ENCODE data around the gene RASGRF1.

Gene RASGRF1

DNA sequence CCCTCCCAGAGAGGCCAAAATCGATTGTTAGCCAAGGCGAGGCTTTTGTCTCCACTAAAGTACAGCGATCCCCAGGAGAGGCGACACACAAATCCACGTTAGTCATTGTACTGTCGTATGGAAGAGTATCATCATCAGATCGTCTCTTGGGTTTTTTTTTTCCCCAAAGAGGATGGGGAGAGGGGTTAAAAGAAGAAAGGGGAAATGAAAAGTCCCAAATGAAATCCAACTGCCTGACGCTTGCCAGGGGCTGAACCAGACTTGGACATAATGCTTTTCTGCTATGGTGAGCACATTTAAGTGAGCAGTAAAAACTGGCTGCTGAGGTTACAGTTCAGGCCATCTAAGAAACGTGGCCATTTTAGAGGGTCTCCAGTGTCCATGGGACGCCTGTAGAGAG lies 107.8 kb downstream of the RASGRF1 start:
- DNase-seq: peak; percentile 11

DNA sequence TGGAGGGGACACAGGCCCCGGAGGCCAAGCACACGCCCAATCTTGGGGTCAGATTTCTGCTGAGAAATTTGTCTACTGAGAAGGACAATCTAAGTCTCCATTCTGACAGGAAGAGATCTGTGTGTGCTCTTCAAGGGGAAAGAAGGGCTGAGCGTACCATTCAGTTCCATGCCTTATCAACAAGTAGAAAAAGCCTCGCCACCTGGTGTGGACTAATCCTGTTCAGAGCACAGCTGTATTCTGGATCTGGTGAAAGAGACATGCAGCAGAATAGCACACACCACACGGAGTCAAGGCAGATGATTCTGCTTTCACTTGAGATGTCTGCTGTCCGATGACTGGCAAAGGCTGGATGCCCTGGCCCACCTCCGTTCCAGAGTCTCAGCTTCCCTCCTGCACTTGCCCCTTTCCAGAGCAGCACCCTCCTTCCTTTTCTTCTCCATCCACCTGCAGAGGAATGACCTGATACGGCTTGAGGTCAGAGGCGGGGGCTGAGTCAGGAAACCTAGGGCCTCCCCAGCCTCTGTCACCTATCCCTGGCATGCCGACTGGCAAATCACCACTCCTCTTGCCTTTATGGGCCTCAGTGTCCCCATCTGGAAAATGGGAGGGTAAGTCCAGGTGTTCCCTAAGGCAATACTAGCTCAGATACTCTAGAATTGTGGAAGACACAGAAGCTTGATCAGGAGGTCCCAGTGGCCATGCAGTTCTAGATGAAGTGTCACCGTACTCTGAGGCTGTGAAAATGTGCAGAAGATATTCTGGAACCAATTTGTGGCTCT lies 108.9 kb downstream of the RASGRF1 start:
- no peak for DNase-seq

DNA sequence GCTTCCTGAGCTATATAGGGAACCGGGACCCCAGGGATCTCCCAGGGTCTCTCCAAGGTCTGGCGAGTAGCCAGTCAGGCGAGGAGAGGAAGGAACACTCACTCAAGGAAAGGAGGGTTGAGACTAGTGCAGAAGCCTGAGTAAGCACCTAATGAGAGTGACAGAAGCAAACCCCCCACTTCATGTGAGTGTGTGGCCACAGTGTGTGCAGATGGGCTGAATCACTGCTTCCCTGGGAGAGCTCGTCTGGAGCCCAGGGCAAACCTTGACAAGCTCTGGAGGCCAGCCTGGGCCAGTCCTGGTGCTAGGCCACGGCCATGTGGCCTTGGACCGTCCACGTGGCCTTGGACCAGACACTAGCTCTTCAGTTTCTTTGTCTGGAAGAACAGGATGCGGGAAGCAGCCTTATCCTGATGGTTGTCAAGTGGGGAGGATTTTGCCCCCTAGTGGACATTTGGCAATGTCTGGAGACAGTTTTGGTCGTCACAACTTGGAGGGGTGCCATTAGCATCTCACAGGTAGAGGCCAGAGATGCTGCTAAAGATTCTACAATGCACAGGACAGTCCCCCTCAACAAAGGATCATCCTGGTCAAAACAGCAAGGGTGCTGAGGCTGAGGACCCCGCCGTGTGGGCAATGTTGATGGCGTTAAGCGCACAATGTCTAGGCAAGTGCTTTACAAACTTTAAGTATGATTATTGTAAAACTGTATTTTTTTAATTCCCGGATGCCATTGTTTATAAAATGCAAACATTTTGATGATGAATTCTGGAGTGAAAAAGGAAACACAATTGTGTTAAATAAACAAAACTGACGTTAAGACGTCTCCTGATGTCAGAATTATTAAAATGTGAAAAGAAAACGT lies 110.9 kb downstream of the RASGRF1 start:
- DNase-seq: peak; percentile 74

DNA sequence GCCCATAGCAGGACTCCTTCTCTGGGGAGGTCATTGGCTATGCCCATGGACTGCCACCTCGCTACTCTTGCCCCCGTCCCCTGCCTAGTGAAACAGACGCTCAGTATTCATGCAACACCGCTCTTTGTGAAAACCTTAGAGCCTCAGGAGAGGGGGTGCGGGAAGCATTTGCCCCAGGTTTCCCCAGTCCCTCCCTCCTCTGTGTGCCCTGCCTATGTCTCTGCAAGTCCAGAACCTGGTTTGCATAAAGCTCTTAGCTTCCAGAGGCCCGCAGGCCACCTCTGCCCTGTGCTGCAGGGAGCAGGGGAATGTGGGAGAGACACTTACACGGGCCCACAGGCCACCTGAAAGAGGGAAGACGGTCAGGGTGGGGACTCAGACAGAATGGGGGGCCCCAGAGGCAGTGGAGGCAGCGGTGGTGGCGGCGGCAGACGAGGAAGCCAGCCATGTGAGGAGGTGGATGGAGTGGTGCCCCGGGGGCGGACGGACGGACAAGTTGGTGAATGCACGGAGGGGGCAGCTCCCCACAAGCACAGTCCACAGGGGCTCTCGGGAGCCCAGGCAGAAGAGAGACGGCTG lies 111.9 kb downstream of the RASGRF1 start:
- no peak for DNase-seq

DNA sequence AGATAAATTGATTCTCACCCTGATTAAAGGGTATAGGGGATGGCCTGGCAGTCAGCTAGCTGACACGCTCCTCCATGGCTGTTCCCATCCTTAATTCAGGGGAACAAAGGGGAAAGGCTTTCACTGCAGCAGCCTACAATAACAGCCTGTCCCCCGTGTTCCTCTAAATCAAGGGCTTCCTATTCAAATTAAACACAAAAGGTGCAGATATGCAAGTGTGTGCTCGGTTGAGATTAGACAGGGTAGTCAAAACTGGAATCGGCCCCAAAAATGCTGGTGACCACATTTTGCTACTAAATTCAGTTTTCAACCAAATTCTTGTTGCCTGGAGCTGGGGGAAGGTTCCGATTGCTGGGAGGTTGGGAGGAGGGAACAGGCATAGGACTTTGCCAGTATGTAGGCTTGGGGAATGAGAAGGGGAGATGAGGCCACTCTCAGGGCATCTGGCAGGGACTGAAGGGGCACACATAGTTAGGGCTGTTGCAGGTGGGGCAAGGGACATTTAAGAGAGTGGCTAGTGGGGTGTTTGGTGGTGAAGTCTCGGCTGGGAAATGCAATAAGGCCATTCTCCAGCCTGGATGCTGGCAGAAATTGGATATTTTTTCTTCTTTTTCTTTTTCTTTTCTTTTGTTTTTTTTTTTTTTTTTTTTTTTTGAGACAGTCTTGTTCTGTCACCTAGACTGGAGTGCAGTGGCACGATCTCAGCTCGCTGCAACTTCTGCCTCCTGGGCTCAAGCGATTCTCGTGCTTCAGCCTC lies 112.8 kb downstream of the RASGRF1 start:
- DNase-seq: no peak

DNA sequence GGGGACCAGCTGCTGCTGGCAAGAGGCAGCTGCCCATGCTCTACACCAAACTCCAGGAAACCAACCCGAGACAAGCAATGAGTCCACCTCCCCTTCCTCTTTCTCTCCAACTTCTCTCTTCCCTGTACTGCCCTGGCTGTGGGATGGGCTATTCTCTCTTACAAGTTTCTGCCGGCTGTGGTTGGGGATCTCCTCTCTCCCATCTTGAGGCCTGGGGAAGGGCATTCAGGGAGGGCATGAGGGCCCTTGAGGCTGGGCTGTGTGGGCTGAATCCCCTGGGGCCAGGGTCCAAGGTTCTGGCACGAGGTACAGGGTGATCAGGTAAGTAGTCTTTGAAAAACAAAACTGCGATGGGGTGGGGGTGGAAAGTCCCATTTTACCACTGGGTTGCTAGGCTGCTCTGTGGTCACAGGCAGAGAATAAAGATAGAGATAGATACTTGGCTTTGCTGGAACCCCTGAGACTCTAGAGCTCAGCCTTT lies 113.4 kb downstream of the RASGRF1 start:
- no peak for DNase-seq

DNA sequence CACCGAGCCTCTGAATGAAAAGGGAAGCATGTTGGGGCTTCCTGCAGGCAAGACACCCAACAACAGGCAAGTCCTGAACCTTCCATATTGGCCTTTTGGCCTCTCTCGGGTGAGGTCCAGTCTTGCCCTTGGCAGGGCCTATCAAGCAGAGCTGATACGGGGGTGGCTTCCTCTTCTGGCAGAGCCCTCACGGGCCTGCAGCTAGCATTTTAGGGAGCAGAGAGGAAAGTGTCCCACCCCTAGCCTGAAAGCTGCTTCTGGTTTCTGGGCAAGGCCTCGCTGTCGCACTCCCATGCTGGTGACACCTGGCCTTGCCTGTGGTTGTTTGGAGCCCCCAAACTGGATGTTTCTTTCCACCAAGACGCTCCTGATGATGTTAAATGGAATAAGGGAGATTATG lies 113.9 kb downstream of the RASGRF1 start:
- DNase-seq: no peak

DNA sequence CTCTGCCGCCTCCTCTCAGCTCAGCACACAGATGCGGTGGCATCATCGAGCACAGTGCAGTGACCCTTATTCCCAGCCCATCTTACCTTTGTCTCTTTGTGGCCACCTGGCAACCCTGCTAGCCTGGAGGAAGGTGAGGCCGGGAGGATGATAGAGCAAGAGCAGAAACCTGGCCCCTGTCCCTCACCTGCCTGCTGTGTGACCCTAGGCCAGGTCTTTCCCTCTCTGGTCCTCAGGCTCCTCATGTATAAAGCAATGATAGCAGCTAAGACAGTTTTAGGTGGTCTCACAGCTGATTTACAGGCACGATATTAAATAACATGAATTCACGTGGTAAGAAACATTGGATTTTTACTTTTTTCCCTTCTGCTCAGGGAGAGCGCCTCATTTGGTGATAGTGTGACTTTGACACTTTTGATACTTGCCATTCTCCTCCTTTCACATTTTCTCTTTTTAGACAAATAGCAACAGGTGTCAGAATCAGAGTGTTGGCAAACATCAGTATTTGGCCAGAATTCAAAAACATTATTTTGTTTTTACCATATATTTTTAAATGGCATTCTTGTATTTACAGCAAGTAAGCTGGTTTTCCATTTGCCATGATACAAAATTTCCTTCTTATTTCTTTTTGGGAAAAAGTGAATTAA lies 116.2 kb downstream of the RASGRF1 start:
- DNase-seq: no peak

DNA sequence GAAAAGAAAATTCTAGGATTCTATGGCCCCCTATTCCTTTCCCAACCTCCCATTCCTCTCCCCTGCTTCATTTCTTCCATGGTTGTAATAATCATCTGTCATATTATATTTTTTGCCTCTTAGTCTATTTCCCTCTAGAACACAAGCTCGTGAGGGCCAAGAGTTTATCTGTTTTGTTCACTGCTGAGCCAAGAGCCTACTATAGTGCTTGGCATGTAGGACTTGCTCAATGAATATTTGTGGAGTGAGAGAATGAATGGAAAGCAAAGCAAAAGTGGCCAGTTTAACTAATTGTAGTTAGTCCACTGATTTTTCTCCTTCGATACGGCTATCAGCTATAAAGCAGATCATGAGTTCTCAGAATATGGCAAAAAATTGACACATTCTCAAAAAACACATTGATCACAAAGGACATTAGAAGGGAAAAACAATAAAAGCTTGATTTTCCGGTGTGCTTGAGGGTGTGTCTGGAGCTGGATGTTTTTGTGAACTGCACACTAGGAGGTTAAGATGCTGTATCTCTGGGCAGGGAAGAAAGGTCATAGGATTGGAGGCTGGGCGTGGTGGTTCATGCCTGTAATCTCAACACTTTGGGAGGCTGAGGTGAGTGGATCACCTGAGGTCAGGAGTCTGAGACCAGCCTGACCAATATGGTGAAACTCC lies 120.8 kb downstream of the RASGRF1 start:
- no peak for DNase-seq

DNA sequence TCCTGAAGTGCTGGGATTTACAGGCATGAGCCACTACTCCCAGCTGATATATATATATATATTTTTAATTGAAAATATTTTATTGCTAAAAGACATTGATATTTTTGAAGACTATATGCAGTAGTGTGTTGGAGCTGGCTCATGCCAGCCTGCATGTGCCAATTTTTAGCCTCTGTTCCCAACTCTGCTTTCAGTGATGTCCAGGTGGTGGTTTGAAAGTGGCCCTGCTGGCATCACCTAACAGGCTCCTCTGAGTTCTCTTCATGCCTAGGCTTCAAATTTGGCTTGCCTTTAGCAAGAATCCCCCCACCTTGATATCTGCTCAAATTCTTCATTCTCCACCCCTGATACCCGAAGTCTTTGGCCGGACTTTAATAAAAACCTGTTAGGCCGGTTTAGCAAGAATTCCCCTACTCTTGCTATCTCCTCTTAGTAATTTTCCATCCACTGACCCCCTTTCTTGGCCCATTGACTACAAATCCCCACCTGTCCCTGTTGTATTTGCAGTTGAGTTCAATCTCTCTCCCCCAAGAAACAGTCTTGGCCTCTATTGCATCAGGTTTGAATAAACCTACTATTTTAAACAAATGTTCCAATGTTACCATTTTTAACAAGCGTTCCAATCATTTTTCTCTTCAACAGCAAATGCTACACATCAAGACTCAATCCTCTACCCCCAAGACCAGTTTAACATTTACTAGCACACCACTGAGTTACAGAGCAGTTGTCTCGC lies 121.9 kb downstream of the RASGRF1 start:
- no peak for DNase-seq

DNA sequence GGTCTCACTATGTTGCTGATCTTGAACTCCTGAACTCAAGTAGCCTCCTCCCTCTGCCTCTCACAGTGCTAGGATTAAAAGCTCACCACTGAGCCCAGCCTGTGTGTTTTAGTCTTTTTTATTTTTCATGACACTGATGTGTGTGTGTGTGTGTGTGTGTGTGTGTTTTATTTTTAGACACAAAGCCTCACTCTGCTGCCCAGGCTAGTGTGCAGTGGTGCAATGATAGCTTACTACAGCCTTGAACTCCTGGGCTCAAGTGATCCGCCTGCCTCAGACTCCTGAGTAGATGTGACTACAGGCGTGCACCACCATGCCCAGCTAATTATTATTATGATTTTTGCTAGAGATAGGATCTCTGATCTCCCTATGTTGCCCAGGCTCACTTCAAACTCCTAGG lies 122.5 kb downstream of the RASGRF1 start:
- DNase-seq: no peak

DNA sequence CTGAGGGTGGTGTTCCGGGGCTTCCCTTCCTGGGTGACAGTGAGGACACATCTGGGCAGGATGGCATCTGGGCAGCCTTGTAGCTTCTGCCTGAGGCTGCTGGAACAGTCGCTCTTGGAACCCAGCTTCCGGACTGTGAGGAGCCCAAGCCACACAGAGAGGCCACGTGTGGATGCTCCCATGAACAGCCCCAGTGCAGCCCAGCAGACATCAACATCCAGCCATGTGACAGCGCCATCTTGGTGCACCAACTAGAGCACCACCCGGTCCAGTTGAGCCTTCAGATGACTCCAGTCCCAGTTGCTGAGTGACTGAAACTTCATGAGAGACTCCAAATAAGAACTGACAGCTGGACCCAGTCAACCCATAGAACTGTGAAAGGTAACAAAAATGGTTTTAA lies 130.3 kb downstream of the RASGRF1 start:
- no peak for DNase-seq

DNA sequence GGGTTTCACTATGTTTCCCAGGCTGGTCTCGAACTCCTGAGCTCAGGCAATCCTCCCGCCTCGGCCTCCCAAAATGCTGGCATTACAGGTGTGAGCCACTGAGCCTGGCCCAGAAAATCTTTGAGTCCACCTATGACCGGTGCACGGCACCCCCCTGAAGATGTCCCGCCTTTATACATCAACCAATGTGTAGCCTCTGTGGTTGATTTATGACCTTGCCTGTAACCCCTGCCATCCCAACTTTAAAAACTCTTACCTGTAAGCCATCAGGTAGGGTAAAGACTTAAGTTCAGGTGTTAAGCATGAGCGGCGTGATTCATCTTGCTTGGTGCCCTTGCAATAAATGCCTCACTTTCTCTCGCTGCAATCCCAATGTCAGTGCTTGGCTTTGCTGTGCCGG lies 131.2 kb downstream of the RASGRF1 start:
- DNase-seq: no peak

DNA sequence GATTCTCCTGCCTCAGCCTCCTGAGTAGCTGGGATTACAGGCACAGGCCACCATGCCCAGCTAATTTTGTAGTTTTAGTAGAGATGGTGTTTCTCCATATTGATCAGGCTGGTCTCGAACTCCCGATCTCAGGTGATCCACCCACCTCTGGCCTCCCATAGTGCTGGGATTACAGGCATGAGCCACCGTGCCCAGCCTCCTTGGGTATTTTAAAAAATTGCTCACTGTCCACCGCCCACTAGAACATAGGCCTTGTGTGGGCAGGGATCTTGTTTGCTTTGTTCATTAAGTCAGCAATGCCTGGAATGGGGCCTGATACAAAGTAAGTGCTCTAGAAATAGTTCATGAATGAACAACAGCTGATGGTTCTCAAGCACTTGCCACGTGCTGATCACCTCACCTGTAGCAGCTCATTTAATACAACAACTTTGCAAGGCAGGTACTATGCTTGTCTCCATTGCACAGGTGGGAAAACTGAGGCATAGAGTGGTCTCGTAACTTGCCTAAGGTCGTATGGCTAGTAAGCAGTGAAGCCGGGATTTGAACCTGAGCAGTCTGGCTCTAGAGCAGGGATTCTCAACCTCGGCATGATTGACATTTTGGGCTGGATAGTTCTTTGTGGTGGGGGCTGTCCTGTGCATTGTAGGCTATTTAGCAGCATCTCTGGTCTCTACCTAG lies 133.0 kb downstream of the RASGRF1 start:
- DNase-seq: no peak

DNA sequence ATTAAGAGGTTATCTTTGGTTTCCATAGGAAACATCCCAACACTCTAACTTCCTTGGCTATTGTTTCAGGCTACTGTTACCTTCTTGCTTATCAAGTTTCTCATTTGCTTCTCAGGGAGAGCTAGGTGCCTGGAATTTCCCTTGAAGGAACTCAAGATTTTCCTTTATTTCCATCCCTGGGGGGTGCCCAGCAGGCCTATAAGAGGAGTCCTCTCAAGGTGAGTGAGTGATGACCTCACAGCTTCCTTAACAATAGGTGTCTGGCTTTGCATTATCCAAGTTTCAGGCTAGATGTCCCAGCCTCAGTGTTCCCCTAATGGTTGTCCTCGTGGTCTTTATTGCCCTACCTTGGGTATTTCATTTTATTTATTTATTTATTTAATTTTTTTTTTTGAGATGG lies 133.6 kb downstream of the RASGRF1 start:
- no peak for DNase-seq

DNA sequence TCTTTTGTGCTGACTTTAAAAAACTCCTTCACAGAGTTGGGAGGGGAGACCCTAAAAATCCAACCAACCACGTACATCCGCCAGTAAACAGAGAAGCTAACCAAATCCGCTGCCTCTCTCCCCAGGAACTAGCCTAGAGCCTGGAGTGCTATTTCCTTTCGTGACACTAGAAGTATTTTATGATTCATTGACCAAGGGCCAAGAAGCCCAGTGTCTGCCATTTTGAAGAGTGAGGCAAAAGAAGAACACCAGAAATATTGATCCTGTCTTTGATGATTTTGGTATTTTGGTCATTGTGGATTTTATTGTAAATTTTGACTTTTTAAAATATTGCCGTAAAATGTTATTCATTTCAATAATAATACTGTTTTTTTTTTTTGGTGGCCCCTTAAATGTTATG lies 135.2 kb downstream of the RASGRF1 start:
- no peak for DNase-seq

DNA sequence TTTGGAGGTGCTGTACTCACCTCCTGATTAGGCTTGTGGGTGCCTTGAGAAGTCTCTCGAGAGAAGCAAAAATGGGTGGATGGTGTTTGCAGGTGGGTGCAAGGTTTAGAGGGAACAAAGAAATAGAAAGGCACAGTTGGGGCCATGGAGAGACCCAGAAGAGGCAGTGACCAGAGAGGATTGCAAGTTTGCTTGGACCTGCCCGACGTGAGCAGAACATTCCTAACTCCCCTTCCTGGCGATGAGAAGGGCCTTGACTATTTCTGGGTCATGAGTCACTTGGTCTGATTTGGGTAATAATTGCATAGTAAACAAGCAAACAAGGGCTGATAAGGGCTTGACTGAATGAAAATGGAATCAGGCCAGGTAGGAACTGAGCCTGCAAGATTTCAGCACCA lies 138.7 kb downstream of the RASGRF1 start:
- DNase-seq: no peak

DNA sequence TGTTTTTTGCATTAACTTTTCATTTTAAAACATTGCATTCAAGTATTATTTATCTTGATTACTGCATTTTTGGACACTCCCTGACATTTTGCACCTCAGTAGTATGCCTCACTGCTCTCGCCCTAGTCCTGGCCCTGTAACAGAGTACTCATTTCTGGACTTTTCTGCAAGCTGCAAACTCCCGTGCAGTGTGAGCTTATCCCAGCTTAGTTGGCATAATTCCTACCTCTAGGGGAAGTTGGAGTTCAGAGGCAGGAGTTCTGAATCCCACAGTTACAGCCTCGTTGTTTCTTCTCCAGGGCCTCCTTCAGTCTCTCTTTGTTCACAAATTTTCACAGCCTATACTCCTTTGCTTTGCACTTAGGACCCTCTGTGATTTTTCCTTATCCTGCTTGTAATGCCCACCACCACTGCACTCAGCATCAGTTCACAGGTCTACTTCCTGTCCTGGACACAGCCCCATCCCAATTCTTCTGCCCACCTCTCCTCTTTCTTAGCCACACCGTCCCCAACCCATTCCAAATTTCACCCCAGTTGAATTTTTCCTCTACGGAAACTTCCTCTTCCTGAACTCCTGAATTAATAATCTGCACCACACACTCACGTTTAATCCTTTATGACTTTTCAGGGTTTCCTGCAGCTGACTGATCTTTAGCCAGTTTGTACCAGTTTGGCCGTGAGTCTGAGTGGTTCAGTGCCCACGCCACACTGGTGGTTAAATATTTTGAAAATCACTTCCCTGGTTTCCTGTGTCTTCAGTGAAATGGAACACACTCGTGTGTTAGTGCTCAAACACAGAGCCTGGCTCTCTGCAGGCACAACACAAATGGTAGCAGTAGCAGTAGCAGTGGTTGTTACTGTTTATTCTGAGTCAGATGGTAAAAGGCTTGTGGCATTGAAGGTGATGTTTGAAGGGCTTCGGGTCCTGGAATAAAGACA lies 139.4 kb downstream of the RASGRF1 start:
- no peak for DNase-seq

DNA sequence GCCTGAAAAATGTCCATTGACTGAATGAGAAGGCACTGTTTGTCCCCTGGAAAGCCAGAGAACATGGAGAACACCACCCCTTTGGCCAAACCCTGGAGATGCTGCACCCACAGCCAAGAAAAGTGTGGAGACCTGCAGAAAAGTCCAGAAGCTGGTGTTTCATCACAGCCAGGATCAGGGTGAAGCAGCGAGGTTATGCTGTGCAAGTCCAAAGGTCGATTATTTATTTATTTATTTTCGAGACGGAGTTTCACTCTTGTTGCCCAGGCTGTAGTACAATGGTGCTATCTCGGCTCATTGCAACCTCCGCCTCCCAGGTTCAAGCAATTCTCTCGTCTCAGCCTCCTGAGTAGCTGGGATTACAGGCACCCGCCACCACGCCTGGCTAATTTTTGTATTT lies 140.2 kb downstream of the RASGRF1 start:
- DNase-seq: no peak

All from fibroblast of skin of right quadriceps (primary cell).